Stimulated activated CD8-positive, alpha-beta memory T cell treated with anti-CD3 and anti-CD28 coated beads, Interleukin-12 subunit alpha, Interleukin-12 subunit beta, amount 100 ng/mL, for 24 hours (primary cell): ENCODE data around the gene CSNK2A2.

Experiments
- DNase-seq: peaks from one replicate; pipeline ENCODE4 v3.0.0-alpha.2; 2020; ENCODE audit errors: extremely low read depth

Gene CSNK2A2

GRCh38 chr16:58198803-58199411 lies 1.0 kb upstream of the CSNK2A2 start:
- DNase-seq: no peak

GRCh38 chr16:58197314-58198012 lies 443 bp downstream of the CSNK2A2 start:
- DNase-seq: no peak

GRCh38 chr16:58196898-58197313 lies 1.0 kb downstream of the CSNK2A2 start:
- no peak for DNase-seq

GRCh38 chr16:58195771-58196170 lies 2.1 kb downstream of the CSNK2A2 start:
- no peak for DNase-seq

- no peak for DNase-seq
Observed at GRCh38 chr16:58195344-58195743, 2.6 kb downstream of the CSNK2A2 start.

- no peak for DNase-seq
Observed at GRCh38 chr16:58194790-58195189, 3.1 kb downstream of the CSNK2A2 start.

GRCh38 chr16:58187665-58188421 lies 10.1 kb downstream of the CSNK2A2 start:
- DNase-seq: no peak

- no peak for DNase-seq
Observed at GRCh38 chr16:58187092-58187491, 10.8 kb downstream of the CSNK2A2 start.

- DNase-seq: no peak
Observed at GRCh38 chr16:58186176-58186944, 11.5 kb downstream of the CSNK2A2 start.

- DNase-seq: no peak
Observed at GRCh38 chr16:58177353-58177710, 20.6 kb downstream of the CSNK2A2 start.

GRCh38 chr16:58176608-58177352 lies 21.1 kb downstream of the CSNK2A2 start:
- DNase-seq: no peak

GRCh38 chr16:58170223-58170622 lies 27.7 kb downstream of the CSNK2A2 start:
- DNase-seq: no peak

- no peak for DNase-seq
Observed at GRCh38 chr16:58160855-58161254, 37.1 kb downstream of the CSNK2A2 start.

- DNase-seq: no peak
Observed at GRCh38 chr16:58158725-58159124, 39.2 kb downstream of the CSNK2A2 start.

GRCh38 chr16:58157951-58158540 lies 39.9 kb downstream of the CSNK2A2 start:
- DNase-seq: no peak

GRCh38 chr16:58157239-58157638 lies 40.7 kb downstream of the CSNK2A2 start:
- no peak for DNase-seq

- no peak for DNase-seq
Observed at GRCh38 chr16:58155839-58156238, 42.1 kb downstream of the CSNK2A2 start.

- DNase-seq: no peak
Observed at GRCh38 chr16:58154345-58154744, 43.6 kb downstream of the CSNK2A2 start.

GRCh38 chr16:58152246-58152868 lies 45.5 kb downstream of the CSNK2A2 start:
- no peak for DNase-seq

GRCh38 chr16:58148526-58148925 lies 49.4 kb downstream of the CSNK2A2 start:
- DNase-seq: no peak

GRCh38 chr16:58148099-58148498 lies 49.8 kb downstream of the CSNK2A2 start:
- DNase-seq: no peak
